ENCODE data around the gene SLC35F6. TPM values are rescaled to one million over a fixed set of nuclear protein-coding genes. Genes with fewer than 3 reads are reported as not detected.
A peak's percentile ranks its signal among the peaks of the same experiment; 100 is the strongest.

Gene SLC35F6
- total RNA-seq, 1 experiment from 2014 or later: 10.3 TPM

GRCh38 chr2:26726228-26726627, 37.9 kb upstream of the SLC35F6 start (continued):
- TF ChIP-seq GRHL2 (CRISPR knock-in tag; IDR thresholded peaks at IDR 0.05; ENCODE audit: insufficient replicate concordance, severe bottlenecking) (no peak), SMAD3 (CRISPR knock-in tag; IDR thresholded peaks at IDR 0.05; ENCODE audit: borderline replicate concordance) (no peak)

DNA sequence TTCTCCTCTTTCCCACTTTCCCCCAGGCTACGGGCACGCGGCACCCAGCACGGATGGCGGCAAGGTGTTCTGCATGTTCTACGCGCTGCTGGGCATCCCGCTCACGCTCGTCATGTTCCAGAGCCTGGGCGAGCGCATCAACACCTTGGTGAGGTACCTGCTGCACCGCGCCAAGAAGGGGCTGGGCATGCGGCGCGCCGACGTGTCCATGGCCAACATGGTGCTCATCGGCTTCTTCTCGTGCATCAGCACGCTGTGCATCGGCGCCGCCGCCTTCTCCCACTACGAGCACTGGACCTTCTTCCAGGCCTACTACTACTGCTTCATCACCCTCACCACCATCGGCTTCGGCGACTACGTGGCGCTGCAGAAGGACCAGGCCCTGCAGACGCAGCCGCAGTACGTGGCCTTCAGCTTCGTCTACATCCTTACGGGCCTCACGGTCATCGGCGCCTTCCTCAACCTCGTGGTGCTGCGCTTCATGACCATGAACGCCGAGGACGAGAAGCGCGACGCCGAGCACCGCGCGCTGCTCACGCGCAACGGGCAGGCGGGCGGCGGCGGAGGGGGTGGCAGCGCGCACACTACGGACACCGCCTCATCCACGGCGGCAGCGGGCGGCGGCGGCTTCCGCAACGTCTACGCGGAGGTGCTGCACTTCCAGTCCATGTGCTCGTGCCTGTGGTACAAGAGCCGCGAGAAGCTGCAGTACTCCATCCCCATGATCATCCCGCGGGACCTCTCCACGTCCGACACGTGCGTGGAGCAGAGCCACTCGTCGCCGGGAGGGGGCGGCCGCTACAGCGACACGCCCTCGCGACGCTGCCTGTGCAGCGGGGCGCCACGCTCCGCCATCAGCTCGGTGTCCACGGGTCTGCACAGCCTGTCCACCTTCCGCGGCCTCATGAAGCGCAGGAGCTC, 36.2 kb upstream of the SLC35F6 start:
- Mint-ChIP-seq H3K36me3 (no peaks in the 10 kb centered on the region), H3K9me3 (no peaks in the 10 kb centered on the region), H3K4me1 (no peaks in the 10 kb centered on the region), H3K27ac (no peak overlapping the region), H3K4me3 (no peak overlapping the region), H3K27me3 (ENCODE audit: low read depth) (no peaks in the 10 kb centered on the region)
- DNase-seq (ENCODE audit: low spot score): no peak
- TF ChIP-seq CREM (CRISPR knock-in tag; IDR thresholded peaks at IDR 0.05) (no peak), NFE2L1 (CRISPR knock-in tag; IDR thresholded peaks at IDR 0.05) (no peak), MXD4 (CRISPR knock-in tag; IDR thresholded peaks at IDR 0.05; ENCODE audit: borderline replicate concordance) (no peak), USF1 (CRISPR knock-in tag; IDR thresholded peaks at IDR 0.05) (no peak), NR2C2 (CRISPR knock-in tag; IDR thresholded peaks at IDR 0.05) (no peak), GTF2I (CRISPR knock-in tag; conservative IDR thresholded peaks at IDR 0.05) (no peak), ZBTB21 (CRISPR knock-in tag; IDR thresholded peaks at IDR 0.05; ENCODE audit: borderline replicate concordance) (no peak), ZNF138 (CRISPR knock-in tag; conservative IDR thresholded peaks at IDR 0.05) (no peak)
- TF ChIP-seq, protein P1, sequence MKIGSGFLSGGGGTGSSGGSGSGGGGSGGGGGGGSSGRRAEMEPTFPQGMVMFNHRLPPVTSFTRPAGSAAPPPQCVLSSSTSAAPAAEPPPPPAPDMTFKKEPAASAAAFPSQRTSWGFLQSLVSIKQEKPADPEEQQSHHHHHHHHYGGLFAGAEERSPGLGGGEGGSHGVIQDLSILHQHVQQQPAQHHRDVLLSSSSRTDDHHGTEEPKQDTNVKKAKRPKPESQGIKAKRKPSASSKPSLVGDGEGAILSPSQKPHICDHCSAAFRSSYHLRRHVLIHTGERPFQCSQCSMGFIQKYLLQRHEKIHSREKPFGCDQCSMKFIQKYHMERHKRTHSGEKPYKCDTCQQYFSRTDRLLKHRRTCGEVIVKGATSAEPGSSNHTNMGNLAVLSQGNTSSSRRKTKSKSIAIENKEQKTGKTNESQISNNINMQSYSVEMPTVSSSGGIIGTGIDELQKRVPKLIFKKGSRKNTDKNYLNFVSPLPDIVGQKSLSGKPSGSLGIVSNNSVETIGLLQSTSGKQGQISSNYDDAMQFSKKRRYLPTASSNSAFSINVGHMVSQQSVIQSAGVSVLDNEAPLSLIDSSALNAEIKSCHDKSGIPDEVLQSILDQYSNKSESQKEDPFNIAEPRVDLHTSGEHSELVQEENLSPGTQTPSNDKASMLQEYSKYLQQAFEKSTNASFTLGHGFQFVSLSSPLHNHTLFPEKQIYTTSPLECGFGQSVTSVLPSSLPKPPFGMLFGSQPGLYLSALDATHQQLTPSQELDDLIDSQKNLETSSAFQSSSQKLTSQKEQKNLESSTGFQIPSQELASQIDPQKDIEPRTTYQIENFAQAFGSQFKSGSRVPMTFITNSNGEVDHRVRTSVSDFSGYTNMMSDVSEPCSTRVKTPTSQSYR (CRISPR knock-in tag; IDR thresholded peaks at IDR 0.05): no peak
- POLR2A ChIA-PET: no interaction called here
- CTCF ChIA-PET: interaction anchor here (1.3 to 1.4 kb wide), 2 partner anchors 13 to 44 kb away, joined by 3 to 5 read pairs; no protein-coding TSS in a partner anchor
- peak; percentile 33 for ATAC-seq

- no peak overlapping the region for H3K4me3 Mint-ChIP-seq
- DNase-seq (ENCODE audit: low spot score) (no peak), ATAC-seq (no peak)
- H3K36me3 Mint-ChIP-seq: no peaks in the 10 kb centered on the region
- H3K27me3 Mint-ChIP-seq (ENCODE audit: low read depth): no peaks in the 10 kb centered on the region
- no peaks in the 10 kb centered on the region for H3K4me1 Mint-ChIP-seq
- H3K9me3 Mint-ChIP-seq: no peaks in the 10 kb centered on the region
- CTCF ChIA-PET: interaction anchor here (0.6 to 3.3 kb wide), 7 partner anchors 9 to 550 kb away, joined by 3 to 12 read pairs (median 5); no protein-coding TSS in a partner anchor
- POLR2A ChIA-PET: no interaction called here
- H3K27ac Mint-ChIP-seq: no peak overlapping the region
- TF ChIP-seq TEAD1 (CRISPR knock-in tag; IDR thresholded peaks at IDR 0.05) (no peak), SMAD4 (CRISPR knock-in tag; IDR thresholded peaks at IDR 0.05) (no peak), SOX15 (CRISPR knock-in tag; IDR thresholded peaks at IDR 0.05) (no peak), ZNF232 (CRISPR knock-in tag; IDR thresholded peaks at IDR 0.05) (no peak), ZNF121 (CRISPR knock-in tag; IDR thresholded peaks at IDR 0.05) (no peak), MXD4 (CRISPR knock-in tag; IDR thresholded peaks at IDR 0.05; ENCODE audit: borderline replicate concordance) (no peak), ZNF396 (CRISPR knock-in tag; IDR thresholded peaks at IDR 0.05; ENCODE audit: borderline replicate concordance) (no peak), ZNF423 (CRISPR knock-in tag; IDR thresholded peaks at IDR 0.05) (no peak)
- TF ChIP-seq, protein P2, sequence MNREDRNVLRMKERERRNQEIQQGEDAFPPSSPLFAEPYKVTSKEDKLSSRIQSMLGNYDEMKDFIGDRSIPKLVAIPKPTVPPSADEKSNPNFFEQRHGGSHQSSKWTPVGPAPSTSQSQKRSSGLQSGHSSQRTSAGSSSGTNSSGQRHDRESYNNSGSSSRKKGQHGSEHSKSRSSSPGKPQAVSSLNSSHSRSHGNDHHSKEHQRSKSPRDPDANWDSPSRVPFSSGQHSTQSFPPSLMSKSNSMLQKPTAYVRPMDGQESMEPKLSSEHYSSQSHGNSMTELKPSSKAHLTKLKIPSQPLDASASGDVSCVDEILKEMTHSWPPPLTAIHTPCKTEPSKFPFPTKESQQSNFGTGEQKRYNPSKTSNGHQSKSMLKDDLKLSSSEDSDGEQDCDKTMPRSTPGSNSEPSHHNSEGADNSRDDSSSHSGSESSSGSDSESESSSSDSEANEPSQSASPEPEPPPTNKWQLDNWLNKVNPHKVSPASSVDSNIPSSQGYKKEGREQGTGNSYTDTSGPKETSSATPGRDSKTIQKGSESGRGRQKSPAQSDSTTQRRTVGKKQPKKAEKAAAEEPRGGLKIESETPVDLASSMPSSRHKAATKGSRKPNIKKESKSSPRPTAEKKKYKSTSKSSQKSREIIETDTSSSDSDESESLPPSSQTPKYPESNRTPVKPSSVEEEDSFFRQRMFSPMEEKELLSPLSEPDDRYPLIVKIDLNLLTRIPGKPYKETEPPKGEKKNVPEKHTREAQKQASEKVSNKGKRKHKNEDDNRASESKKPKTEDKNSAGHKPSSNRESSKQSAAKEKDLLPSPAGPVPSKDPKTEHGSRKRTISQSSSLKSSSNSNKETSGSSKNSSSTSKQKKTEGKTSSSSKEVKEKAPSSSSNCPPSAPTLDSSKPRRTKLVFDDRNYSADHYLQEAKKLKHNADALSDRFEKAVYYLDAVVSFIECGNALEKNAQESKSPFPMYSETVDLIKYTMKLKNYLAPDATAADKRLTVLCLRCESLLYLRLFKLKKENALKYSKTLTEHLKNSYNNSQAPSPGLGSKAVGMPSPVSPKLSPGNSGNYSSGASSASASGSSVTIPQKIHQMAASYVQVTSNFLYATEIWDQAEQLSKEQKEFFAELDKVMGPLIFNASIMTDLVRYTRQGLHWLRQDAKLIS (CRISPR knock-in tag; IDR thresholded peaks at IDR 0.05; ENCODE audit: borderline replicate concordance): no peak
- TF ChIP-seq, protein P3, sequence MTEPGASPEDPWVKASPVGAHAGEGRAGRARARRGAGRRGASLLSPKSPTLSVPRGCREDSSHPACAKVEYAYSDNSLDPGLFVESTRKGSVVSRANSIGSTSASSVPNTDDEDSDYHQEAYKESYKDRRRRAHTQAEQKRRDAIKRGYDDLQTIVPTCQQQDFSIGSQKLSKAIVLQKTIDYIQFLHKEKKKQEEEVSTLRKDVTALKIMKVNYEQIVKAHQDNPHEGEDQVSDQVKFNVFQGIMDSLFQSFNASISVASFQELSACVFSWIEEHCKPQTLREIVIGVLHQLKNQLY (CRISPR knock-in tag; IDR thresholded peaks at IDR 0.05): no peak
- TF ChIP-seq, protein P4, sequence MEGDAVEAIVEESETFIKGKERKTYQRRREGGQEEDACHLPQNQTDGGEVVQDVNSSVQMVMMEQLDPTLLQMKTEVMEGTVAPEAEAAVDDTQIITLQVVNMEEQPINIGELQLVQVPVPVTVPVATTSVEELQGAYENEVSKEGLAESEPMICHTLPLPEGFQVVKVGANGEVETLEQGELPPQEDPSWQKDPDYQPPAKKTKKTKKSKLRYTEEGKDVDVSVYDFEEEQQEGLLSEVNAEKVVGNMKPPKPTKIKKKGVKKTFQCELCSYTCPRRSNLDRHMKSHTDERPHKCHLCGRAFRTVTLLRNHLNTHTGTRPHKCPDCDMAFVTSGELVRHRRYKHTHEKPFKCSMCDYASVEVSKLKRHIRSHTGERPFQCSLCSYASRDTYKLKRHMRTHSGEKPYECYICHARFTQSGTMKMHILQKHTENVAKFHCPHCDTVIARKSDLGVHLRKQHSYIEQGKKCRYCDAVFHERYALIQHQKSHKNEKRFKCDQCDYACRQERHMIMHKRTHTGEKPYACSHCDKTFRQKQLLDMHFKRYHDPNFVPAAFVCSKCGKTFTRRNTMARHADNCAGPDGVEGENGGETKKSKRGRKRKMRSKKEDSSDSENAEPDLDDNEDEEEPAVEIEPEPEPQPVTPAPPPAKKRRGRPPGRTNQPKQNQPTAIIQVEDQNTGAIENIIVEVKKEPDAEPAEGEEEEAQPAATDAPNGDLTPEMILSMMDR (IDR thresholded peaks at IDR 0.05): no peak
- TF ChIP-seq, protein P5, sequence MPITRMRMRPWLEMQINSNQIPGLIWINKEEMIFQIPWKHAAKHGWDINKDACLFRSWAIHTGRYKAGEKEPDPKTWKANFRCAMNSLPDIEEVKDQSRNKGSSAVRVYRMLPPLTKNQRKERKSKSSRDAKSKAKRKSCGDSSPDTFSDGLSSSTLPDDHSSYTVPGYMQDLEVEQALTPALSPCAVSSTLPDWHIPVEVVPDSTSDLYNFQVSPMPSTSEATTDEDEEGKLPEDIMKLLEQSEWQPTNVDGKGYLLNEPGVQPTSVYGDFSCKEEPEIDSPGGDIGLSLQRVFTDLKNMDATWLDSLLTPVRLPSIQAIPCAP (CRISPR knock-in tag; IDR thresholded peaks at IDR 0.05): no peak
These were observed 34.8 kb upstream of the SLC35F6 start for GRCh38 chr2:26729311-26729710.
